Measurements from ENCODE around the gene GAB2.
A peak's percentile ranks its signal among the peaks of the same experiment; 100 is the strongest.

GAB2 gene

DNA sequence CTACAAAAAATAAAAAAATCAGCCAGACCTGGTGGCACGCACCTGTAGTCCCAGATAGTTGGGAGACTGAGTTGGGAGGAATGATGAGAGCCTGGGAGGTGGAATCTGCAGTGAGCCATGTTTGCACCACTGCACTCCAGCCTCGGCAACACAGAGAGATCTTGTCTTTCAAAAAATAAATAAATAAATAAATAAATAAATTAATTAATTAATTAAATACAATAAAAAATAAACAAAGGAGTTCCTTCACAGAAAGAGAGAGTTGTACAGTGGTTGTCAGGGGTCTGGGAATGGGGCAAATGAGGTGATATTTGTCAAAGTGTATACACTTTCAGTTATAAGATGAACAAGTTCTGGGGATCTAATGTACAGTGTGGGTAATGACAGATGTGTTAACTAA is 49.8 kb upstream of the GAB2 start (continued):
- TF ChIP-seq ZNF501 (tag by site-specific recombination; IDR thresholded peaks at IDR 0.05) (0 out of 2 replicates have a peak, but pooled peaks have one; percentile 25), ZNF157 (tag by site-specific recombination; IDR thresholded peaks at IDR 0.05) (no peak), SCRT1 (tag by site-specific recombination; IDR thresholded peaks at IDR 0.05; ENCODE audit: borderline replicate concordance) (no peak), SCRT2 (tag by site-specific recombination; IDR thresholded peaks at IDR 0.05) (no peak), ZSCAN23 (tag by site-specific recombination; IDR thresholded peaks at IDR 0.05) (no peak), ZNF558 (tag by site-specific recombination; IDR thresholded peaks at IDR 0.05) (no peak), OSR2 (tag by site-specific recombination; IDR thresholded peaks at IDR 0.05) (no peak), ZNF48 (tag by site-specific recombination; IDR thresholded peaks at IDR 0.05) (no peak), ZNF701 (tag by site-specific recombination; IDR thresholded peaks at IDR 0.05) (no peak), ZNF433 (tag by site-specific recombination; IDR thresholded peaks at IDR 0.05; ENCODE audit: low read depth) (0 out of 2 replicates have a peak, but pooled peaks have one; percentile 20), ZNF202 (tag by site-specific recombination; IDR thresholded peaks at IDR 0.05; ENCODE audit: borderline replicate concordance) (no peak), ZNF16 (tag by site-specific recombination; IDR thresholded peaks at IDR 0.05; ENCODE audit: low read depth) (no peak), ZNF560 (tag by site-specific recombination; IDR thresholded peaks at IDR 0.05; ENCODE audit: borderline replicate concordance) (peak; percentile 14; the same call in 1 of the 2 replicates)
- TF ChIP-seq, protein P1, sequence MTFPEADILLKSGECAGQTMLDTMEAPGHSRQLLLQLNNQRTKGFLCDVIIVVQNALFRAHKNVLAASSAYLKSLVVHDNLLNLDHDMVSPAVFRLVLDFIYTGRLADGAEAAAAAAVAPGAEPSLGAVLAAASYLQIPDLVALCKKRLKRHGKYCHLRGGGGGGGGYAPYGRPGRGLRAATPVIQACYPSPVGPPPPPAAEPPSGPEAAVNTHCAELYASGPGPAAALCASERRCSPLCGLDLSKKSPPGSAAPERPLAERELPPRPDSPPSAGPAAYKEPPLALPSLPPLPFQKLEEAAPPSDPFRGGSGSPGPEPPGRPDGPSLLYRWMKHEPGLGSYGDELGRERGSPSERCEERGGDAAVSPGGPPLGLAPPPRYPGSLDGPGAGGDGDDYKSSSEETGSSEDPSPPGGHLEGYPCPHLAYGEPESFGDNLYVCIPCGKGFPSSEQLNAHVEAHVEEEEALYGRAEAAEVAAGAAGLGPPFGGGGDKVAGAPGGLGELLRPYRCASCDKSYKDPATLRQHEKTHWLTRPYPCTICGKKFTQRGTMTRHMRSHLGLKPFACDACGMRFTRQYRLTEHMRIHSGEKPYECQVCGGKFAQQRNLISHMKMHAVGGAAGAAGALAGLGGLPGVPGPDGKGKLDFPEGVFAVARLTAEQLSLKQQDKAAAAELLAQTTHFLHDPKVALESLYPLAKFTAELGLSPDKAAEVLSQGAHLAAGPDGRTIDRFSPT (tag by site-specific recombination; IDR thresholded peaks at IDR 0.05), result no peak
- TF ChIP-seq, protein P2, sequence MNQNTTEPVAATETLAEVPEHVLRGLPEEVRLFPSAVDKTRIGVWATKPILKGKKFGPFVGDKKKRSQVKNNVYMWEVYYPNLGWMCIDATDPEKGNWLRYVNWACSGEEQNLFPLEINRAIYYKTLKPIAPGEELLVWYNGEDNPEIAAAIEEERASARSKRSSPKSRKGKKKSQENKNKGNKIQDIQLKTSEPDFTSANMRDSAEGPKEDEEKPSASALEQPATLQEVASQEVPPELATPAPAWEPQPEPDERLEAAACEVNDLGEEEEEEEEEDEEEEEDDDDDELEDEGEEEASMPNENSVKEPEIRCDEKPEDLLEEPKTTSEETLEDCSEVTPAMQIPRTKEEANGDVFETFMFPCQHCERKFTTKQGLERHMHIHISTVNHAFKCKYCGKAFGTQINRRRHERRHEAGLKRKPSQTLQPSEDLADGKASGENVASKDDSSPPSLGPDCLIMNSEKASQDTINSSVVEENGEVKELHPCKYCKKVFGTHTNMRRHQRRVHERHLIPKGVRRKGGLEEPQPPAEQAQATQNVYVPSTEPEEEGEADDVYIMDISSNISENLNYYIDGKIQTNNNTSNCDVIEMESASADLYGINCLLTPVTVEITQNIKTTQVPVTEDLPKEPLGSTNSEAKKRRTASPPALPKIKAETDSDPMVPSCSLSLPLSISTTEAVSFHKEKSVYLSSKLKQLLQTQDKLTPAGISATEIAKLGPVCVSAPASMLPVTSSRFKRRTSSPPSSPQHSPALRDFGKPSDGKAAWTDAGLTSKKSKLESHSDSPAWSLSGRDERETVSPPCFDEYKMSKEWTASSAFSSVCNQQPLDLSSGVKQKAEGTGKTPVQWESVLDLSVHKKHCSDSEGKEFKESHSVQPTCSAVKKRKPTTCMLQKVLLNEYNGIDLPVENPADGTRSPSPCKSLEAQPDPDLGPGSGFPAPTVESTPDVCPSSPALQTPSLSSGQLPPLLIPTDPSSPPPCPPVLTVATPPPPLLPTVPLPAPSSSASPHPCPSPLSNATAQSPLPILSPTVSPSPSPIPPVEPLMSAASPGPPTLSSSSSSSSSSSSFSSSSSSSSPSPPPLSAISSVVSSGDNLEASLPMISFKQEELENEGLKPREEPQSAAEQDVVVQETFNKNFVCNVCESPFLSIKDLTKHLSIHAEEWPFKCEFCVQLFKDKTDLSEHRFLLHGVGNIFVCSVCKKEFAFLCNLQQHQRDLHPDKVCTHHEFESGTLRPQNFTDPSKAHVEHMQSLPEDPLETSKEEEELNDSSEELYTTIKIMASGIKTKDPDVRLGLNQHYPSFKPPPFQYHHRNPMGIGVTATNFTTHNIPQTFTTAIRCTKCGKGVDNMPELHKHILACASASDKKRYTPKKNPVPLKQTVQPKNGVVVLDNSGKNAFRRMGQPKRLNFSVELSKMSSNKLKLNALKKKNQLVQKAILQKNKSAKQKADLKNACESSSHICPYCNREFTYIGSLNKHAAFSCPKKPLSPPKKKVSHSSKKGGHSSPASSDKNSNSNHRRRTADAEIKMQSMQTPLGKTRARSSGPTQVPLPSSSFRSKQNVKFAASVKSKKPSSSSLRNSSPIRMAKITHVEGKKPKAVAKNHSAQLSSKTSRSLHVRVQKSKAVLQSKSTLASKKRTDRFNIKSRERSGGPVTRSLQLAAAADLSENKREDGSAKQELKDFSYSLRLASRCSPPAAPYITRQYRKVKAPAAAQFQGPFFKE (tag by site-specific recombination; IDR thresholded peaks at IDR 0.05; ENCODE audit: borderline replicate concordance), result no peak
- TF ChIP-seq, protein P3, sequence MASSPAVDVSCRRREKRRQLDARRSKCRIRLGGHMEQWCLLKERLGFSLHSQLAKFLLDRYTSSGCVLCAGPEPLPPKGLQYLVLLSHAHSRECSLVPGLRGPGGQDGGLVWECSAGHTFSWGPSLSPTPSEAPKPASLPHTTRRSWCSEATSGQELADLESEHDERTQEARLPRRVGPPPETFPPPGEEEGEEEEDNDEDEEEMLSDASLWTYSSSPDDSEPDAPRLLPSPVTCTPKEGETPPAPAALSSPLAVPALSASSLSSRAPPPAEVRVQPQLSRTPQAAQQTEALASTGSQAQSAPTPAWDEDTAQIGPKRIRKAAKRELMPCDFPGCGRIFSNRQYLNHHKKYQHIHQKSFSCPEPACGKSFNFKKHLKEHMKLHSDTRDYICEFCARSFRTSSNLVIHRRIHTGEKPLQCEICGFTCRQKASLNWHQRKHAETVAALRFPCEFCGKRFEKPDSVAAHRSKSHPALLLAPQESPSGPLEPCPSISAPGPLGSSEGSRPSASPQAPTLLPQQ (tag by site-specific recombination; IDR thresholded peaks at IDR 0.05), result no peak
- TF ChIP-seq, protein P4, sequence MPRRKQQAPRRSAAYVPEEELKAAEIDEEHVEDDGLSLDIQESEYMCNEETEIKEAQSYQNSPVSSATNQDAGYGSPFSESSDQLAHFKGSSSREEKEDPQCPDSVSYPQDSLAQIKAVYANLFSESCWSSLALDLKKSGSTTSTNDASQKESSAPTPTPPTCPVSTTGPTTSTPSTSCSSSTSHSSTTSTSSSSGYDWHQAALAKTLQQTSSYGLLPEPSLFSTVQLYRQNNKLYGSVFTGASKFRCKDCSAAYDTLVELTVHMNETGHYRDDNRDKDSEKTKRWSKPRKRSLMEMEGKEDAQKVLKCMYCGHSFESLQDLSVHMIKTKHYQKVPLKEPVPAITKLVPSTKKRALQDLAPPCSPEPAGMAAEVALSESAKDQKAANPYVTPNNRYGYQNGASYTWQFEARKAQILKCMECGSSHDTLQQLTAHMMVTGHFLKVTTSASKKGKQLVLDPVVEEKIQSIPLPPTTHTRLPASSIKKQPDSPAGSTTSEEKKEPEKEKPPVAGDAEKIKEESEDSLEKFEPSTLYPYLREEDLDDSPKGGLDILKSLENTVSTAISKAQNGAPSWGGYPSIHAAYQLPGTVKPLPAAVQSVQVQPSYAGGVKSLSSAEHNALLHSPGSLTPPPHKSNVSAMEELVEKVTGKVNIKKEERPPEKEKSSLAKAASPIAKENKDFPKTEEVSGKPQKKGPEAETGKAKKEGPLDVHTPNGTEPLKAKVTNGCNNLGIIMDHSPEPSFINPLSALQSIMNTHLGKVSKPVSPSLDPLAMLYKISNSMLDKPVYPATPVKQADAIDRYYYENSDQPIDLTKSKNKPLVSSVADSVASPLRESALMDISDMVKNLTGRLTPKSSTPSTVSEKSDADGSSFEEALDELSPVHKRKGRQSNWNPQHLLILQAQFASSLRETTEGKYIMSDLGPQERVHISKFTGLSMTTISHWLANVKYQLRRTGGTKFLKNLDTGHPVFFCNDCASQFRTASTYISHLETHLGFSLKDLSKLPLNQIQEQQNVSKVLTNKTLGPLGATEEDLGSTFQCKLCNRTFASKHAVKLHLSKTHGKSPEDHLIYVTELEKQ (tag by site-specific recombination; IDR thresholded peaks at IDR 0.05; ENCODE audit: borderline replicate concordance), result no peak
- TF ChIP-seq, protein P5, sequence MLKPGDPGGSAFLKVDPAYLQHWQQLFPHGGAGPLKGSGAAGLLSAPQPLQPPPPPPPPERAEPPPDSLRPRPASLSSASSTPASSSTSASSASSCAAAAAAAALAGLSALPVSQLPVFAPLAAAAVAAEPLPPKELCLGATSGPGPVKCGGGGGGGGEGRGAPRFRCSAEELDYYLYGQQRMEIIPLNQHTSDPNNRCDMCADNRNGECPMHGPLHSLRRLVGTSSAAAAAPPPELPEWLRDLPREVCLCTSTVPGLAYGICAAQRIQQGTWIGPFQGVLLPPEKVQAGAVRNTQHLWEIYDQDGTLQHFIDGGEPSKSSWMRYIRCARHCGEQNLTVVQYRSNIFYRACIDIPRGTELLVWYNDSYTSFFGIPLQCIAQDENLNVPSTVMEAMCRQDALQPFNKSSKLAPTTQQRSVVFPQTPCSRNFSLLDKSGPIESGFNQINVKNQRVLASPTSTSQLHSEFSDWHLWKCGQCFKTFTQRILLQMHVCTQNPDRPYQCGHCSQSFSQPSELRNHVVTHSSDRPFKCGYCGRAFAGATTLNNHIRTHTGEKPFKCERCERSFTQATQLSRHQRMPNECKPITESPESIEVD (tag by site-specific recombination; IDR thresholded peaks at IDR 0.05), result no peak
- TF ChIP-seq, protein P6, sequence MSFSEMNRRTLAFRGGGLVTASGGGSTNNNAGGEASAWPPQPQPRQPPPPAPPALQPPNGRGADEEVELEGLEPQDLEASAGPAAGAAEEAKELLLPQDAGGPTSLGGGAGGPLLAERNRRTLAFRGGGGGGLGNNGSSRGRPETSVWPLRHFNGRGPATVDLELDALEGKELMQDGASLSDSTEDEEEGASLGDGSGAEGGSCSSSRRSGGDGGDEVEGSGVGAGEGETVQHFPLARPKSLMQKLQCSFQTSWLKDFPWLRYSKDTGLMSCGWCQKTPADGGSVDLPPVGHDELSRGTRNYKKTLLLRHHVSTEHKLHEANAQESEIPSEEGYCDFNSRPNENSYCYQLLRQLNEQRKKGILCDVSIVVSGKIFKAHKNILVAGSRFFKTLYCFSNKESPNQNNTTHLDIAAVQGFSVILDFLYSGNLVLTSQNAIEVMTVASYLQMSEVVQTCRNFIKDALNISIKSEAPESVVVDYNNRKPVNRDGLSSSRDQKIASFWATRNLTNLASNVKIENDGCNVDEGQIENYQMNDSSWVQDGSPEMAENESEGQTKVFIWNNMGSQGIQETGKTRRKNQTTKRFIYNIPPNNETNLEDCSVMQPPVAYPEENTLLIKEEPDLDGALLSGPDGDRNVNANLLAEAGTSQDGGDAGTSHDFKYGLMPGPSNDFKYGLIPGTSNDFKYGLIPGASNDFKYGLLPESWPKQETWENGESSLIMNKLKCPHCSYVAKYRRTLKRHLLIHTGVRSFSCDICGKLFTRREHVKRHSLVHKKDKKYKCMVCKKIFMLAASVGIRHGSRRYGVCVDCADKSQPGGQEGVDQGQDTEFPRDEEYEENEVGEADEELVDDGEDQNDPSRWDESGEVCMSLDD (tag by site-specific recombination; IDR thresholded peaks at IDR 0.05), result no peak
- TF ChIP-seq, protein P7, sequence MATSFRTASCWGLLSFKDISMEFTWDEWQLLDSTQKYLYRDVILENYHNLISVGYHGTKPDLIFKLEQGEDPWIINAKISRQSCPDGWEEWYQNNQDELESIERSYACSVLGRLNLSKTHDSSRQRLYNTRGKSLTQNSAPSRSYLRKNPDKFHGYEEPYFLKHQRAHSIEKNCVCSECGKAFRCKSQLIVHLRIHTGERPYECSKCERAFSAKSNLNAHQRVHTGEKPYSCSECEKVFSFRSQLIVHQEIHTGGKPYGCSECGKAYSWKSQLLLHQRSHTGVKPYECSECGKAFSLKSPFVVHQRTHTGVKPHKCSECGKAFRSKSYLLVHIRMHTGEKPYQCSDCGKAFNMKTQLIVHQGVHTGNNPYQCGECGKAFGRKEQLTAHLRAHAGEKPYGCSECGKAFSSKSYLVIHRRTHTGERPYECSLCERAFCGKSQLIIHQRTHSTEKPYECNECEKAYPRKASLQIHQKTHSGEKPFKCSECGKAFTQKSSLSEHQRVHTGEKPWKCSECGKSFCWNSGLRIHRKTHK (tag by site-specific recombination; IDR thresholded peaks at IDR 0.05), result no peak
